AG09319 (cell line): ENCODE results near the gene RASL12.

Source experiments
- DNase-seq: peaks from one replicate; pipeline ENCODE4 v3.0.0-alpha.2; 2010; ENCODE audit warnings: low read depth; ENCODE audit errors: extremely low read depth
- CTCF ChIP-seq: IDR thresholded peaks from 2 replicates; pipeline ENCODE4 v1.5.1; 2011; ENCODE audit warnings: low read depth, mild to moderate bottlenecking, inconsistent platforms, low read length, moderate library complexity

Gene RASL12

DNA sequence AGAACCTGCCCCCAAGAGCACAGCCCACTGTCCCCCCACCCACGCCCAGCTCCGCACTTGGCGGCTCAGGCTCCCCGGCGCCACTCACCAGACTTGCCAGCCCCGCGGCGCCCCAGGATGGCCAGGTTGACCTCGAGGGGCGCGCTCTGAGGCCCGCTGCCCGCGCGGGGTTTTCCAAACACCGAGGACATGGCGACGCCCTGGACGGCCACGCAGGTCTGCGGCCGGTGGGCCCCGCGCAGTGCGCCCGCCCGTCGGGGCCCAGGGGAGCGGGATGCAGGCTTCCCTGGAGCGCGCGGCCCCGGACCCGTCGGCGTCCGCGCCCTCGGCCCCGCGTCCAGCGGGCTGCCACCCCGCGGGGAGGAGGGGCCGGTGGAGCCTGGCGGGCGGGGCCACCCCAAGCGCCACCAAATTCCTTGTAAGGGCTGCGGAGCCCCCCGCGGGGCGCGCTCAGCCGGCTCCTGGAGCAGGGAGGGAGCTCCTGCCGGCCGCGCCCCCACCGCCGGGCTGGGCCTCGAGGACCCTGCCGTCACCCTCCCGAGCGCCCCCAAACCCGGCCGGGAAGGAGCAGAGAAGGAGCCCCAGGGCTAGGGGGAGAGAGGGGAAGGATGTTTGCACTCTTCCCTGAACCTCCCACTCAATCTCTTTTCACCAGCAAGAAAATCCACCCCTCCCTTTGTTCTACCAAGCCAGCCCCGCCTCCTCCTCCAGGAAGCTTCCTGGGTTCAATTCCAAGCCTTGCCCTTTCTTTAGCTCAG, at the start of gene RASL12:
TSS of gene RASL12 (minus strand) at position 347 of the 758 bp plus-strand sequence. CDS start at position 191, 156 bp downstream.
- DNase-seq, result no peak
- TF ChIP-seq CTCF, result no peak

DNA sequence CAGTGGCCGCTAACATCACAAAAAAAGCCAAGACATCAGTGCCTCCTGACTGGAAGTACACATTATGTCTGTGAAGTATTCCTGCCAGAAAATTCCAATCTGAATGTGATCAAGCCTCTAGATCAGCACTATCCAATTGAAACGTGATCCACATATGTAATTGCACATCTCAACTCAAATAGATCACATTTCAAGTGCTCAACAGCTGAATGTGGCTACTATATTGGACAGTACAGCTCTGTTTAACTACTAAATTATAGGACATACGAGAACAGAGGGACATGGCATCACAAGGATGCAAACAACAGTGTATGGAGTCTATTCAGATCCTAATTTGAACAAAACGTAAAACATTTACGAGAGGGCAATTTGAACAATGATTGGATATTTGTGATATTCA, 47.8 kb upstream of the RASL12 start:
- TF ChIP-seq CTCF, result no peak
- no peak for DNase-seq

DNA sequence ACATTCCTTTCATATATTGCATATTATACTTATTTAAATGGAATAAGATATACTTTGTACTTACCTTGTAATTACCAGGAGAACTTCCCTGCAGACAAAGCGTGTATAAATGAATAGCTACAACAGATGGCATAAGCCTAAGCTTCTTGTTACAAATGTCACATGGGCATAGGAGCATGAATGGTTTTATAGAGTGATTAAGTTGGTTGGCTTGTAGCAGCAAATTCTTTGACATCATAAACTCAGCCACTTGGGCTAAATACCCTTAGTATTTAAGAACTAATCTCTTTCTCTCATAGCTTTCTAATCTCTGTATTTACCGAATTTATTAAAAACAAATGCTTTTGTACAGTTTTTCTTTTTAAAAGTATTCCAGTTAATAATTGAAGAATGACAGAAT, 47.3 kb upstream of the RASL12 start, which contains the start of gene UBAP1L:
TSS of gene UBAP1L (minus strand) at position 115 of the 400 bp plus-strand sequence. CDS start 8,985 bp downstream, outside the sequence.
- no peak for DNase-seq

GRCh38 chr15:65110676-65111292, 43.0 kb upstream of the RASL12 start:
- no peak for DNase-seq
- TF ChIP-seq CTCF, result no peak

More for the DNA sequence above, 47.3 kb upstream of the RASL12 start, which contains the start of gene UBAP1L:
- TF ChIP-seq CTCF, result no peak

DNA sequence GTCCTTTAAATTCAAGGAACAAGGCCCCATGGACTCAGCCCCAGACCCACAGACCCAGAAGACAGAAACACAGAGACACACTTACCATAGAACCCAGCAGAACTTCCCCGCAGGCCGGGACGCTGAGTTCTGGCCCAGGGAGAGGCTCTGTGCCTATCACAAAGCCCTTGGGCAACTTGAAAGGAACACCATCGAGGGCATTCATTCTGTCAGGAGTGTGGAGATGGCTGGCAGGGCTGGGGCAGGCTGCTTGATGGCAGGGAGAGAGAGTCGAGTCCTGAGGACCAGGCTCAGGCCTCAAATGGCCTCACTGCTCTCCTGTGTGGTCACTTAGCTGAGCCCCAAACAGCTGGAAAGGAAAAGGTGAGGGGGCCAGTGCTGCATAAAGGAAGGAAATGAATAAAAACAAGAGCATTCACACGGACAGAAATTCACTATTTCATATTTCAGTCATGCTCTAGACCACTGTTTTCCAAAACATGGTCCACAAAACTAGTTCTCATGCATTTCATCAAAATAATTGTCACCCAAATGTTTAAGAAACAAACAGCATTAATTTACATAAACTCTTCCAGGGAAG, 38.3 kb upstream of the RASL12 start:
- DNase-seq, result no peak
- TF ChIP-seq CTCF, result no peak

- no peak for DNase-seq
- TF ChIP-seq CTCF, result no peak
Observed at GRCh38 chr15:65105038-65105437, 37.2 kb upstream of the RASL12 start.

DNA sequence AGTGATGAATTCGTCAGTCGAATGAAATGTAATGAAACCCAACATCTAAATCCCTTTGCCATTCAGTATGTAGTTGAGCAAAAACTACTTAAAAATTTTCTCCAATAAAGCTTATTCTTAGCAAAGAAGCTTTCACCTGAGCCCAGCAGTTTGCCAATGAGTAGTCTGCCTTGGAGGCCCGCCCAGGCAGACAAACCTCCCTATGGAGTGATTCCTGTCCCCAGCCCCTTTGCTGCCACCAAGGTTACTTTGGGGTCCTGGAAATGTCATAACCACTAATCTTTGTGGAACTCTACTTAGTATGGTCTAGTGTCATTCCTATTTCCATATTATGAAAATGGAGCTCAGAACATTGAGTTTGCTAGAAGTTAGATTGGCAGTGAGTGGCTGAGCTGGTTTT, 35.1 kb upstream of the RASL12 start:
- TF ChIP-seq CTCF, result no peak
- no peak for DNase-seq
